ENCODE data around the gene VWA1.
"Not testable (repeated sequence)": the region's sequence is repeated elsewhere in the genome, so short reads cannot be mapped to it uniquely, and the experiment has no call there.

VWA1 gene

GRCh38 chr1:1449099-1449739 lies 13.7 kb downstream of the VWA1 start, which contains the start of gene ATAD3C:
TSS of gene ATAD3C (plus strand) at chr1:1449689. CDS start at chr1:1450684, 995 bp downstream.
- no peak for TF ChIP-seq CTCF (conservative IDR thresholded peaks at IDR 0.05)
- no peak within 1 kb of the TSS for H3K27ac ChIP-seq

GRCh38 chr1:1450616-1451015 lies 15.1 kb downstream of the VWA1 start:
- not testable (repeated sequence) for H3K27ac ChIP-seq

- peak overlapping the region; percentile 39 for H3K27ac ChIP-seq
- TF ChIP-seq CTCF (conservative IDR thresholded peaks at IDR 0.05), result no peak
These were observed 16.3 kb downstream of the VWA1 start for GRCh38 chr1:1451696-1452364.

DNA sequence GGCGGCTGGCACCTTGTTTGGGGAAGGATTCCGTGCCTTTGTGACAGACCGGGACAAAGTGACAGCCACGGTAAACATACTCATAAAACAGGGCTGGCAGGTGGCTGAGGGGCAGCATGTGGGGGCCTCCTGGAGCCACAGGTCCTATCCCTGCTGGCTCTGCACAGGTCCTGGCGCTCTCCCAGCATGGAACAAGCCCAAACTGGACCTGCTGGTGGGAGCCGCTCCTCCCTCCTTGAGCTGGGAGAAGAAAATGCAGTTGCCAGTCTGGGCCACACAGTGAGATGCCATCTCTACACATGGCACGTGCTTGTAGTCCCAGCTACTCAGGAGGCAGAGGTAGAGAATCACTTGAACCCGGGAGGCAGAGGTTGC lies 16.9 kb downstream of the VWA1 start:
- H3K27ac ChIP-seq, result peak overlapping the region; percentile 39

- no peak for TF ChIP-seq CTCF (conservative IDR thresholded peaks at IDR 0.05)
- H3K27ac ChIP-seq, result peak overlapping the region; percentile 39
These were observed 17.4 kb downstream of the VWA1 start for GRCh38 chr1:1452882-1453281.

- not testable (repeated sequence) for H3K27ac ChIP-seq
These were observed 19.0 kb downstream of the VWA1 start for GRCh38 chr1:1454286-1455056.

DNA sequence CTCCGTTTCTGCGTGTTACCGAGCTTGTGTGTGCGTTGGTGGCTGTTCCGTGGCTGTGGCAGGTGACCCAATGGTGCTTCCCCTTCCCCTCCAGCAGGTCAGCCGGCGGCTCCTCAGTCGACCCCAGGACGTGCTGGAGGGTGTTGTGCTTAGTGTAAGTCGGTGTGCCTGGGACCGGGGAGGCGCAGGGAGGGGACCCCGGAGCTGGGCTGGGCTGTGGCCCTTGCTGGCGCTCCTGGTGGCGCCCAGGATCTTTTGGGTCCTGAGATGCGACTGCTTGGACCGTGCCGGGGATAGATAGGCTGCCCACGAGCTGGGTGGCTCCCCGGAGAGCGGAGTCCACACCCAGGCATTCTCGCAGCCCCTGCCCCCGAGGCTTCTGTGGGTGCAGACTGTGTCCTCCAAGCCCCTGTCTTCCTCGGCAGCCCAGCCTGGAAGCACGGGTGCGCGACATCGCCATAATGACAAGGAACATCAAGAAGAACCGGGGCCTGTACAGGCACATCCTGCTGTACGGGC lies 19.9 kb downstream of the VWA1 start:
- no peak overlapping the region for H3K27ac ChIP-seq
- TF ChIP-seq CTCF (conservative IDR thresholded peaks at IDR 0.05), result no peak

DNA sequence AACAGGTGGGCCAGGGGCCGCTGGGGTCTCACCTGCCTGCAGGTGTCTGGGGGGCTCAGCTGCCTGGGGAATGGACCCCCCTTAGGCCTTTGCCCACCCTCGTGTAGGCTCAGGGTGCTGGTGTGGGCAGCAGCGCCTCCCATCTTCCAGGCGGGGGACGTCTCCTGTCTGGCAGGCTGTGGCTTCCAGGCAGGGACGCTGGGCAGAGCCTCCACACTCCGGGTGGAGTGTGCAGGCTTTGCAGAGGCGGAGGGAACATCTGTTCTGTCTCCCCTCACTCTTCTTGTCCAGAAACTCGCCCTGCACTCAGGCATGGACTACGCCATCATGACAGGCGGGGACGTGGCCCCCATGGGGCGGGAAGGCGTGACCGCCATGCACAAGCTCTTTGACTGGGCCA lies 20.4 kb downstream of the VWA1 start:
- H3K27ac ChIP-seq, result not testable (repeated sequence)

DNA sequence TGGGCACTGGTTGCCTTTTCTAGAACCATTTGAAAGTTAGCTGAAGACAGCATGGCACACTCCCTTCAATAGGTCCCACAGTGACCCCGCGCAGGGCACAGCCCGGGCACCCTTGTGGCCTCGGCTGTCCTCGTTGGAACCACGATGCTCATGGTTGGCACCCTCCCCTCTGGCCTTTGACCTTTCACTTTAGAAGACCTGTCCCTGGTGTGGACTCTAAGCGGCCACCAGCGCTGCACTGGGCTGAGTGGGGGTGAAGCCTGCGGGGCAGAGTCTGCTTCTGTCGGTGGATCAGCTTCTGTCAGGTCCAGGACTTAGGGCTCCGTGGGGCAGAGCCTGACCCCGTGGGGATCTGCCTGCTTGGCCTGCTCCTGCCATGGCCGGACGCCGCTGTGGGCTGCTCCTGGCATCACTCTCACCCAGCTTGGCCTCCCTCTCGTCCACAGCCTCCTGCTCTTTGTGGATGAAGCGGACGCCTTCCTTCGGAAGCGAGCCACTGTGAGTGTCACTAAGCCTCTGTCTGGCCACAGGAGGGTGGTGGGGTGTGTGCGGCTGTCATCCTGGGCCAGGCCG lies 21.3 kb downstream of the VWA1 start:
- H3K27ac ChIP-seq, result not testable (repeated sequence)

DNA sequence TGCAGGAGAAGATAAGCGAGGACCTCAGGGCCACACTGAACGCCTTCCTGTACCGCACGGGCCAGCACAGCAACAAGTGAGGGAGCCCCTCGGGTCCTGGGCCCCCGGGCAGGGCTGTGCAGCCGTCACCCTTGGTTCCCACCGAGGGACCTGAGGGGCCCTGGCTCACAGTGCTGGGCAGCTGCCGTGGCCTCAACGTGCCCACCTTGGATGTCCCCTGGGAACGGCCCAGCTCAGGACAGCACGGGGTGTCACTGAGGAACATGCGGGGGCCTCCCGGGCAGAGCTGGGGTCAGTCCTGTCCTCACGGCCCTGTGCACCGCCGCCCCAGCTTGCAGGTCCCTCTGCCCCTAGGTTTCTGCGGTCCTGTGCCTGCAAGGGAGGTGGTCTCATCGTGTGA lies 23.7 kb downstream of the VWA1 start:
- not testable (repeated sequence) for H3K27ac ChIP-seq

- H3K27ac ChIP-seq, result not testable (repeated sequence)
These were observed 24.2 kb downstream of the VWA1 start for GRCh38 chr1:1459711-1460110.

Data from VCaP (cell line).